ENCODE data around the gene SORL1-AS1.
A peak's percentile ranks its signal among the peaks of the same experiment; 100 is the strongest.

The SORL1-AS1 gene

DNA sequence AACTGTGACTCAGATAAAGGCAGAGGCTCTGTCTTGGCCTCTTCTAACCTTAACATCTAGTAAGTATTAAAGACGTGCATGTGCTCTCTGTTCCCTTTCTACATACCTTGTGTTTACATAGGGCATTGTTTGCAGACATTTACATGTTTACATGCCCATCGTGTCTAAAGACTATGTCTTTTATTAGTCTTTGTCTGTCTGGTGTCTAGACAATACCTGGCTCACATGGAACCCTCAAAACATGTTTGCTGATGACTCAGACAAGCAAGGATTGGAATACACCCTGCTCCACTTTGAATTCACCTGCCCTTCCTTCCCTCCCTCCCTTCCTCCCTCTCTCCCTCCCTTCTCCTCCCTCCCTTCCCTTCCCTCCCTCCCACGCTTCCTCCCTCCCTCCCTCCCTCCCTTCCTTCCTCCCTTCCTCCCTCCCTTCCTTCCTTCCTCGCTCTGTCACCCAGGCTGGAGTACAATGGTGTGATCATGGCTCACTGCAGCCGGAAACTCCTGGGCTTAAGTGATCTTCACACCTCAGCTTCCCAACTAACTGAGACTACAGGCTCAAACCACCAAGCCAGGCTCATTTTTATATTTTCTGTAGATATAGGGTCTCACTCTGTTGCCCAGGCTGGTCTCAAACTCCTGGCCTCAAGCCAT lies 23.7 kb upstream of the SORL1-AS1 start:
- DNase-seq (ENCODE audit: low read depth) = no peak

DNA sequence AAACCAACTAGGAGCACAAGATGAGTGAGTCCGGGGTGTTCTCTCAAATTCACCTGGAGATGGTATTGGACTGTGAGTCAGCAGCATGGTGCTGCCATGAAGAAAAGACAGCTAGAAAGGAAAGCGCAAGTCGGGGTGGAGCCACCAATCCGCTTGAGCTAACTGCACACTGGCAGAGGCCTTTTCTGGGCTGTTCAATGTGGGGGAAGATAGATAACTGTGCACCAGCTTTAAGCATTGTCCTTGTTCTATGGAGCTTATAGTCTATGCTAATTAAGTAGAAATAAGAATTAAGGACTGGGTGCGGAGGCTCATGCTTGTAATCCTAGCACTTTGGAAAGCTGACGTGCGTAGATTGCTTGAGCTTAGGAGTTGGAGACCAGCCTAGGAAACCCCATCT lies 21.9 kb upstream of the SORL1-AS1 start:
- DNase-seq (ENCODE audit: low read depth) = no peak

DNA sequence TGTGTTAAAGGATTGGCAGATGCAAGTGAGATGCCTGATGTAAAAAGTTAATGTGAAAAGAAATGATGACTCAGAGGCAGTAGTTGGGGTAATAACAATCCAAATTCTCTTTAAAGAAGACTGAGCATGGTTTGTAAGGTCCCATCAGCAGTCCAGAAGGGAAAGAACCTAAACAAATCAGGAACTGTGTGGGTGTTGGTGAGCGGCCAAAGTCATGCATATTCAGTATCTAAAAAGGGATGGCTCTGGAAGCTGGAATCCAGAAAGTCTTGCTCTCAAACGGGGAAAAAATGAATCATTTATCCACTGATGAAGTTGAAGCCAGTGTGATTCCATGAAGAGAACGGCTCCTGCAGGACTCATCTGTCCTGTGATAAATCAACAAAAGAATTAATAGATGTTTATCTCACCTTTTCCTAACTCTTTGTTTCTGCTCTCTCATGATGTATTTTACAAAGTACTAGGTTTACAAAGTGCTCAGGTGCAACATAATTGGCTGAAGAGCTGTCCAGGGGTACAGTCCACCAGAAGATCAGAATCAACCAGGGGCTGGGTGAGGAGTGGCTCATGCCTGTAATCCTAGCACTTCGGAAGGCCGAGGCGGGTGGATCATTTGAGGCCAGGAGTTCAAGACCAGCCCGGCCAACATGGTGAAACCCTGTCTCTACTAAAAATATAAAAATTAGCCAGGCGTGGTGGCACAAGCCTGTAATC lies 20.5 kb upstream of the SORL1-AS1 start:
- no peak for DNase-seq (ENCODE audit: low read depth)

DNA sequence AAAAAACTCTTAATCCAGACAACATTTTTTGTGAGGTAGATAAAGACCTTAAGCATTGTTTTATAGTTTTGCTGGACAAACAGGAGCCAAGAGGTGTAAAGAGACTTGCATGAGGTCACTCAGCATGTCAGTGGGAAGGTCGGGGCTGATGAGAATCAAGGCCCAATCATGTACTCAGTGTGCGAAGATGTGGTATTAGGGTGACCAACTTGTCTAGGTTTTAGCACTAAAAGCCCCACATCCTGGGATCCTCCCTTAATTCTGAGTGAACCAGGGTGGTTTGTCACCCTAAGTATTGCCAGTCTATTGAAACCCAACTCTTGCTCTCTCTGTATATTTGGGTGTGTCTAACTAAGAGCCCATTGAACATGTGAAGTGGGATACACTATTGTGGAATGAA lies 19.5 kb upstream of the SORL1-AS1 start:
- no peak for DNase-seq (ENCODE audit: low read depth)

DNA sequence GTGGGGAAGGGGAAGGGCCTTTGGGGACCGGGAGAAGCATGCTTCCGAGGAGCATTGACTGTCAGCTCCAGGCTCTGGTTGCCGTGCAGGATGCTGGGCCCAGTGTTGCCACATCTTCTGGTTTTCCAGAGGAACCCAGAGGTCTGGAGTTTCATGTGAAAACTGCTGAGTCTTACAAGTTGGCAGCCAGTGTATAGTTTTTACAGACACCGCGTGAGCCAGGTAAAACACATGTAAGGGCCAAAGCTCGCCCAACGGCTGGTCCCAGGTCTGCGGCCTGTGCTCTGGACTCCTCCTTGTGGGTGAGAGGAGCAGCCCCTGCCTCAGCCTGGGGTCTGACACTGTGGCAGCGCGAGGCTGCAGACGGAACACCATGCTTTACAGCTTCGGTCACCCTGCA lies 18.4 kb upstream of the SORL1-AS1 start:
- DNase-seq (ENCODE audit: low read depth) = no peak

DNA sequence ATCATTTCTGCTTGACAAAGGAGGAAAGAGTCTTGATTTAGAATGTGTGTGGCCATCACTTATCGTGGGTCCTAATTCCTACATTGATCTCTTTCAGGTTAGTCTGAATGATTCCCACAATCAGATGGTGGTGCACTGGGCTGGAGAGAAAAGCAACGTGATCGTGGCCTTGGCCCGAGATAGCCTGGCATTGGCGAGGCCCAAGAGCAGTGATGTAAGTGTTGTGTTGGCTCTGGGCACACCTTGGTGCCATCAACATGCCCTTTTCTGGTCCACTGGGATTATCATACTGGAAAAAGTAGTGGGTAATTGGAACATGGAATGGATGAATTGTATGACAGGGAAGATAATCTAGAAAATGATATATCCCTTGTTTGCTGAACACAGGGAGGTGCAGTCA lies 17.1 kb upstream of the SORL1-AS1 start:
- DNase-seq (ENCODE audit: low read depth) = no peak

DNA sequence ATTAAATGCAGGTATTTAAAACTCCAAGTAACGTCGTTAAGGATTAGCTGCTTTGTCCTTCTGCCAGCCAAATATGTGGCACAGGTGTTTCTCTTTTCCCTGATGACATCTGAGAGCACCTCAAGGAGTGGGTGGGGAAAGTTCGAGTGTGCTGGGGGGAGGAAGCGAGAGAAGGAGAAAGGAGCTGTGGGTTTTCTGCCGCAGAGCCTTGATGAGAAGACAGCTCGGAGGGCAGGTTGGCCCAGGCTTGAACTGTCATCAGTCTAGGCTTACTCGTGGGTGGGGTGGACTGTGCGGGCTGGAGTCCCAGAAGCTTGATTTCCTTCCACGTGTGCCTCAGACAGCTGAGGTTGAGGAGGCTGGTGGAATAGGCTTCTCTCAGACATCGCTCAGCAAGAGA lies 15.2 kb upstream of the SORL1-AS1 start:
- peak; percentile 70 for DNase-seq (ENCODE audit: low read depth)

DNA sequence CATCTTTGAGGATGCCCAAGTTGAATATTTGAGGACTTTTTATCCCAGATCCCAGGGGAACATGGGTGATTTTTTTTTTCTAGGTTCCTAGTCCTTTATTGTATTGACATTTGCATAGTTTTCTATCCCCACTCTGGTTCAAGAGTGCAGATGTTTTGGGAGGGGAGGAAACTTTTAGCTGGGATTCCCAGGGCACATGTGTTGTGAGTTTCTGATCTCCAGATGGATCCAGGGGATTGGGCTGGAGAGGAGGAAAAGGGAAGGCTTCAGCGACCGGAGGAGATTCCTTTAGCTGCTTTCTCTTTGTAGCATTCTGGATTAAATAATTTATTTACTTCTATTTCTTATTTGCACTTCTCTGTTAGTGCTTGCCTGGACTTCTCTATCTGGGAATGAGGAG lies 14.7 kb upstream of the SORL1-AS1 start:
- no peak for DNase-seq (ENCODE audit: low read depth)

DNA sequence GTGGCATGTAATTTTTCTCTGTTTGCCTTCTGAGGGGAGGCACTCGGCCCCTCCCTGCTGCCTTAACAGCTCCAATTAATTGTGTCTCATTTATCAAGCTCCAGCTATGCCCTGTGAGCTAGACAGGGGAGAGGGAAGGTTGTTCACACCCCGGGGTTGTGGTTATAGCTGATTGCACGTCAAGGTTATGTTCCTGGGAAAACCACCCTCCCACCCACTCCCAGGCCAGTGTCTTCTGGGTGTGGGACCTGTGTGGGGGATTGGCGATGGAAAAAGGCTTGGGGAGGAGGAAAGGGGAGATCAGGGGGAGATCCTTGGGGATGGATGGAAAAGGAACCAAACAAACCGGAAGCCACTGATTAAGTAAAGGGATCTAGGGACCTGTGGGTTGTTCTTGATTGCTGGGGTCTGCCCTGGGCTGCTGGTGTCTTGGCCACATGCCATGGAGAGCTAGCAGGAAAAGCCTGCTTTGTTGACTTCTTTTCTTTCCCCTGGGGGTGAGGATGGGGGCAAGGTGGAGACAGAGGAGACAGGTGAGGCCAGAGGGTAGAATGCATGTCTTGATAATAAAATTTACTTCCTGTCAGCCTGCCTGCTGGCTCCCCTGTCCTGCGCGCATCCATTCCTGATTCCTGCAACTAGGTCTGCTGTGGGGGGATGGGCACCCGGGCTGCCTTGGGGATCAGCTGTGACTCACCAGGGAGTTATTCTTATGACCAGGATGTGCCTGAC lies 13.5 kb upstream of the SORL1-AS1 start:
- no peak for DNase-seq (ENCODE audit: low read depth)

DNA sequence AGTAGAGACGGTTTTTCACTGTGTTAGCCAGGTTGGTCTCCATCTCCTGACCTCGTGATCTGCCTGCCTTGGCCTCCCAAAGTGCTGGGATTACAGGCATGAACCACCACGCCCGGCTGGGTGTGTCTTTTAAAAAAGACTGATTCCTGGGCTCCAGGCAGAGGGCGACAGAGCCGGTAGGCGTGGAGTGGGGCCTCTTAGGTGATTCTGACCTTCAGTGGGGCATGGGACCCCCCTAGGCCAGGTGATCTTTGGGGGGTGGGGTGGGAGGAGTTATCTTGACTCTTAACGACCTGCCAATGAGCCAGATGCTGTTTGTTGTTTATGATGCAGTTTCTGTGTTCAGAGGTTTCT lies 12.9 kb upstream of the SORL1-AS1 start:
- no peak for DNase-seq (ENCODE audit: low read depth)

DNA sequence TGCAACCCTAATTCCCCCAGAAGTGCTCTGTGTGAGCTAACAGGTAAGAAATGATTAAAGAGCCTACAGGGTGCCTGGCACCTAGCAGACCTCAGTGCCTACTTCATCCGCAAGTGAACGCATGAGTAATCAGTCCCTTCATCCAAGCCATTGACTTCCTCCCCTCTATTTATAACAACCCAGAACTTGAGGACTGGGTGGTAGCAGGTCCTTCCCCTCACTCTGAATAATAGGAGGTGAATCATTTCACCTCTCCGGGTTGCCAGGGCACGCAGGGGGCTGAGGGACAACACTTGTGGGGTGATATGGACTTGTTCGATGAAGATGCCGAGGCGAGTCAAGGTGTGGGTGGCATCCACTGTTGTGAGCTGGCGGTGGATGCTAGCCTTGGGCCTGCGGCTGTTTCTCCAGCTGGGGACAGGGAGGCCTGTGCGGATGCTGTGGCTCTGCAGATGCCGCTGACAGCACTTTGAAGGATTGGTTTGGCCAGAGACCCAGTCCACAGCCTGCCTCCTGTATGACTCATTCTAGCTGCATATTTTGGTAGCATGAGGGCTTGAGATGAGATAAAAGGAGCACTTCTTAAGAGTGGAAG lies 11.7 kb upstream of the SORL1-AS1 start:
- DNase-seq (ENCODE audit: low read depth) = peak; percentile 64

DNA sequence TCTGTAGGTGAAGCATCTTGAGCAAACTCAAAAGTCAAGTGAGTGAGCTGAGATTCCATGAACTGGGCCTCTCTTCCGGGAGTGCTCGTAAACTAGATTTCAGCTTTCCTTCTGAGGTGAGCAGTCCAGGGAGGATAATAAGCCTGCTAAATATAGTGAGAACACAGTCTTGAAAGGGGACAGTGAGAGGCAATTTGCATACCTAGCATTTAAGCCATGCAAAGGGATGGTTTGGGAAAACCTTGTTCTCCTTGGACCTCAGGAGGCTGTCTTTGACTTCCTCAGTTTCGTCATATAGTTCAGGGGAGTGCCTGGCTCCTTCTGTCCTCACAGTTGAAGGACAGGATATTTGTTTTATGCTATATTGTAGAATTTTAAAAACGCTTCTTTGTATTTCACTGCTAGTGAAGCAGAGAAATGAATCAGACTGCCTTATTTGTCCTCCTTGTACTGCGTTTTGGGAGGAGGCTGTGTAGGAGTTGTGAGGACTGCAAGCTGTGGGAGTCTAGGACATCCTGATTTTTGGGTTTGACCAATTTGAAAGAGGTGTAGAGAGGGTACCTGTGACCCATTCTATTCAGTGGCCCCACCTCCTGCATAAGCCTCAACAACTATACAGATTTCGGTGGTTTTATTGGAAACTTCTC lies 11.0 kb upstream of the SORL1-AS1 start:
- DNase-seq (ENCODE audit: low read depth) = no peak

DNA sequence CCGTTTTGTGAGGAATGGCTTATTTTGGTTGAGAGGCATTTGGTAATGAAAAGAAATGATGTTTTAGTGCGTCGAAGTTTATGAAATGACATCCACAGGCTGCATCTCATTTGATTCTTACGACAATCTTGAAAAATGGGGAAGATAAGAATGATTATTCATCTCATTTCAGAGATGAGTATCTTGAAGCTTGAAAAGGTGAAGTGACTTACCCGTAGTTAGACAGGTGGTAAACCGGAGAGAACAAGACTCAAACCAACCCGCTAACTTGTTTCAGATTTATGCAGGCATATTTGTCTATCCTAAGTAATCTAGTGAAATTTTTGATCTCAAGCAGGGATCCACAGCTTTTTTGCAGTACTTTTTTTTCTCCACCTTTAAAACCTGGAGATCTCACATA lies 9.1 kb upstream of the SORL1-AS1 start:
- no peak for DNase-seq (ENCODE audit: low read depth)

DNA sequence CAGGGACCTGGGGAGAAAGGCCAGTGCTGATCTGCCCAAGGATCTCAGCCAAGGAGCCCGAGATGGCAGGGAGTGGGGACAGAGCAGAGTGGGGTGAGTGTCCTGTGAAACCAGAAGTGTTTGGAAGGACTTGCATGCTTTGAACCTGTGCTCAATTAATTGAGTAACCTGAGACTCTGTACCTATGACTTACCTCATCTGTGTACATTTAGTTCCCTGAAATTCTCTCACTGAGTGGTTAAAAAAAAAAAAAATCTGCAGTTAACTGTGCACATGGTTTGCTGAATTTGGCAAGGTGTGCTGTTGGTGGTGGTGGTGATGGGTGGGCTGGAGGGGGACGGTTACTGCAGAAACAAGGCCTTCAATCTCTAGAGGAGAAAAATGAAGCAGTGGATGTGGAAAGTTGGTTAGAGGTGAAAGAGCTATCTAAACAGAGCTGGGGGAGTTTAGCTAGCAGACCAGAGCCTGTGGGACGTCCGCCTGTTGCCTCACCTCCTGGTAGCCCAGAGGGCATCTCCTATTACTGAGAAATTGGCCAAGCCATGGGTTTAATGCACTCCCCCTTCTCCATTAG lies 8.3 kb upstream of the SORL1-AS1 start:
- no peak for DNase-seq (ENCODE audit: low read depth)

DNA sequence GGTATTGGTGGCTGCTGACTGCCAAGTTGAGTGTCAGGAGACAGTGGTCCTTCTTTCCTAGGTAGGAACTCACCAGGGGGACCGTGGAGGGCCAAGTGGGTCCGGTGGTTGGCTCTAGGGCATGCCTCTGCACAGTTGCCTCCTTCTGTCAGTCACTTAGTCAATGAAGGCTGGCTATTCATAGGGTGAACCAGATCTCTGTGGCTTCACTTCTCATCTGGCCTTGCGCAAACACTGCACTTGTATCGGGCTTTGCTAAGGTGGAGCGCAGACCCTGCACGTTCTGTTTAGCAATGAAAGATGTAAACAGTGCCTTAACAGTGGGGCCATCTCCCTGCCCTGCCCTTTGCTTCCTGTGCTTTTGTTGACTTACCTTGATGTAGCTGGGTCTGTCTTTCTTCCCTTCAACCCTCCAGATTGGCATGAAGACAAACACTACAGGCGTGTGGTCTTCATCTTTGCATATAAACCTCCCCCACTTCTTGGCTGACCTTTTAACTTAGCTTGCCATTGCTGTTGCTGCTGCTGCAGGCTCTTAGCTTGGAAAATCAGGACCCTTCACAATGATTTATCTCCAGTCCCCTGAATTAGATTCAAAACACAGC lies 6.7 kb upstream of the SORL1-AS1 start:
- no peak for DNase-seq (ENCODE audit: low read depth)

DNA sequence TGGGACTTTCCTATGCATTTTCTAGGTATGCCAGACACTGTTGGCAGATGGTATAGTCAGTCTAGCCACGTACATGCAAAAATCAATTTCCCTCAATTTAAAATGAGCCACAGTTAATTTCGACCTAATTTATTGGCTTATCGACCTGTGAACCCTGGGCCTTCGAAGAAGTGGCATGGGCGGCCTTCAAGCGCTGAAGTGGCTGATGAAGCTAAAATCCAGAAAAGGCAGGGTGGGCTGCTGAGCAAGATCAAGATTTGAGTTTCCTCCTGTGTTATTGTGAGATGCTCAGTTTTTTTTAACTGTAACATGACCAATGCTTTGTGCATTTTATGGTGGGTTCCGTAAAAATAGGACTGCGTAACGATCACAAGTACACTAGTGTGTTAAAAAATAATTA lies 5.8 kb upstream of the SORL1-AS1 start:
- DNase-seq (ENCODE audit: low read depth) = no peak

DNA sequence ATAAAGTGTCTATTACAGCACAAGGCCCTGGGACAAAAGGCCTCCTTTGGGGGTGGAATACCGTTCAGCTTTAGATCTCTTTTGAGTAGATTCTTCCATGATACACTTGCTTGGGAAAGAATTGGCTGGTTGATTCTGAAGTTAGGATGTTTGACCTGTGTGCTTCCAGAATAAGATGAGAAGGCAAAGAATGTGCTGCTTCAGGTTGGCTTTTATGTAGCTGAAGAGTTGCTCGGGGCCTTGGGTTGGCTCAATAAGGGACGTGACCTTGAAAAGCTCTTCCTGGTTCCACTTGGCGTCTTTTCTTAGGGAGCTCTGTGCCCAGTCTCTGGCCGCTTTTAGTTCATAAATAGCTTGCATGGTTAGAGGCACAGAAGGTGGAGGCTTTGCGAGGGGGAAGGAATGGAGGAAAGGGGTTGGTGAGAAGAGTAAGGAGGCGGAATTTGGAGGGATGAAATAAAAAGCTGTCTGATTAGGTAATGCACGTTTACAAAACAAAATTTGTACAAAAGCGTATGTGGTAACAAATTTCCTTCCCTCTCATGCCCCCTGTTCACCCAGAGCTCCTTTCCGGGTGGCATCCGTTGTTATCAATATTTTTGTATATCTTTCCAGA lies 4.2 kb upstream of the SORL1-AS1 start:
- no peak for DNase-seq (ENCODE audit: low read depth)

DNA sequence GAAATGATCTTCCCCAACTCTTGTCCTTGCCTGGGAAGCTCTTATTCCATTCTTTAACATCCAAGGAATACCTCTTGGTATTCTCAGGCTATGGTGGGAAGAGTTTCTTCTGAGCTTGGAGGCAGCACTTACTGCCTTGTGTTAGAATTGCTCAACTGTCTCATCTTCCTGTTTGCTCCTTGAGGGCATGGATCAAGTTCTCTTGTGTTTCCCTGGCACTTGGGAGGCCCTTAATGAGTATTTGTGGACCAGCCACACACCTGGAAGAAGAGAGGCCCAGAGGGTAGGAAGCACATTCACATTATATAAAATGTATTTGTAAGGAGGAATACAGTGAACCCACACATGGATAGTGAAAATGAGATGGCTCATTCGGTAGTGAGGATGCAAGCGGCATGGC lies 3.4 kb upstream of the SORL1-AS1 start:
- no peak for DNase-seq (ENCODE audit: low read depth)

DNA sequence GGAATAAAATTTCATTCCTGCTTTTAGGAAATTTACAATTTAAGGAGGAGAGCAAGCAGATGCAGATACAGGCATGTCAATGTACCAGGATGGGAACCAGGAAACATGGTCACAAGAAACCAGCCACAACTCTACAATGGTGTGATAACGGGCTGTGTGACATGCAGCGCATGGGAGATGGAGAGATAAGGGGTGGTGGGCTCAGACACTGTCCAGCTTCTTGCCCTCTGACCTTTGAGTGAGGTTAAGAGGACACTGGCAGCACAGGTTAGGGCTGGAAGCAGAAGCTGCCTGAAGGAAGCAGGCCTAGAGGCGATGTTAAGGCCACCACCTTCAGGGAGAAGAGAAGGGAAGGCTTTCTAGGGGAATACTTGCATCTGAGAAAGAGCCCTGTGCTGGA lies 2.3 kb upstream of the SORL1-AS1 start:
- no peak for DNase-seq (ENCODE audit: low read depth)

DNA sequence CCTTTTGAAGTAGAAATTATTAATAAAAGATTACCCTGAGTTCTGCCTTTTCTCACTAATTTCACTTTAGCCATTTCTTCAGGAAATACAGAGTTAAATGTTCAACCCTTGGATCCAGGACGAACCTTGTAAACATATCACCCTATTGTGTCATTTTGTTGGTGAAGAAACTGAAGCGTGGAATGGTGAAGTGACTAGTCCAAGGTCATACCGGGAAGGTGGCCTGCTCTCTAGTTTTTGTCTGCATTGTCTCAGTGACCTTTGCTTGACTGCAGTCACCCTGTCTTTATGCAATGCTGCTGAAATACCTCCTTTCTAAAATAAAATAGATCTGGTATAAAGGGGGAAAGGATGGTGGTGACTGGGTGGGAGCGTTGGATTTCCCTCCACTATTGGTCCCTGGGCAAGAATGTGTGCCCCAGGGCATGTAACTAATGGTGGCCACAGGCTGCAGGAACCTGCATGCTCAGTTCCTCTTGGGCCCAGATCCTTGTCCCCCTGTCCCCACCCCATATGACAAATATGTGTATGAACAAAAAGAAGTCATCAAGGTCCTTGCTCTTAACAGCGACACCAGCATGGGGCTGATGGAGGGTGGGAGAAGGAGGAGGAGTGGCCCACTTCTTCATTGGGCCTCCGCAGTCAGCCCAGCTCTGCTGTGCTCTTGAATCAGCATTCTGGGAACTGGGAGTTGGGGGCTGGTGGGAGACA lies 977 bp upstream of the SORL1-AS1 start:
- DNase-seq (ENCODE audit: low read depth) = no peak
